ENCODE results near the gene TXNDC5. TPM values are rescaled to one million over a fixed set of nuclear protein-coding genes. Genes with fewer than 3 reads are reported as not detected.
A peak's percentile ranks its signal among the peaks of the same experiment; 100 is the strongest.

TXNDC5 gene
- total and polyA plus RNA-seq, 2 of the 13 experiments (the other 11 are each of a cell fraction or from before 2014, with no cell fraction given), result 287 to 578 TPM

DNA sequence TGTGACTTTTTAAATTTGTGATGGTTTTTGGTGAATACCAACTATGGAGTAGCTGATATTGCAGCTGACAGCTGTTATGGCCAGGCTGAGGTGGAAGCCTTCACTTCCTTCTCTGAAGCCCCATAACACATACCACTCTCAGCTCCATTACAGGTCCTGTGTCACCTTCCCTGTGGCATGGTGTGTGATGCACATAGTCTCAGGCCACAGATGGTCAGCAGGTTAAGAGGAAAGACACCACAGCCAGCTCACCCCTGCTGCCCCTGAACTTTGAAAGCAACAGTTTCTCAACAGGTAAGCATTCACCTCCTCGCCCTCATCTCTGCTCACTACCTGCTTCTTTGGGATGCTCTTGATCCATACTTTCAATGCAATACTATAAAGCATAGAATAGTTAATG, 7.7 kb downstream of the TXNDC5 start (continued):
- TF ChIP-seq, protein P1, sequence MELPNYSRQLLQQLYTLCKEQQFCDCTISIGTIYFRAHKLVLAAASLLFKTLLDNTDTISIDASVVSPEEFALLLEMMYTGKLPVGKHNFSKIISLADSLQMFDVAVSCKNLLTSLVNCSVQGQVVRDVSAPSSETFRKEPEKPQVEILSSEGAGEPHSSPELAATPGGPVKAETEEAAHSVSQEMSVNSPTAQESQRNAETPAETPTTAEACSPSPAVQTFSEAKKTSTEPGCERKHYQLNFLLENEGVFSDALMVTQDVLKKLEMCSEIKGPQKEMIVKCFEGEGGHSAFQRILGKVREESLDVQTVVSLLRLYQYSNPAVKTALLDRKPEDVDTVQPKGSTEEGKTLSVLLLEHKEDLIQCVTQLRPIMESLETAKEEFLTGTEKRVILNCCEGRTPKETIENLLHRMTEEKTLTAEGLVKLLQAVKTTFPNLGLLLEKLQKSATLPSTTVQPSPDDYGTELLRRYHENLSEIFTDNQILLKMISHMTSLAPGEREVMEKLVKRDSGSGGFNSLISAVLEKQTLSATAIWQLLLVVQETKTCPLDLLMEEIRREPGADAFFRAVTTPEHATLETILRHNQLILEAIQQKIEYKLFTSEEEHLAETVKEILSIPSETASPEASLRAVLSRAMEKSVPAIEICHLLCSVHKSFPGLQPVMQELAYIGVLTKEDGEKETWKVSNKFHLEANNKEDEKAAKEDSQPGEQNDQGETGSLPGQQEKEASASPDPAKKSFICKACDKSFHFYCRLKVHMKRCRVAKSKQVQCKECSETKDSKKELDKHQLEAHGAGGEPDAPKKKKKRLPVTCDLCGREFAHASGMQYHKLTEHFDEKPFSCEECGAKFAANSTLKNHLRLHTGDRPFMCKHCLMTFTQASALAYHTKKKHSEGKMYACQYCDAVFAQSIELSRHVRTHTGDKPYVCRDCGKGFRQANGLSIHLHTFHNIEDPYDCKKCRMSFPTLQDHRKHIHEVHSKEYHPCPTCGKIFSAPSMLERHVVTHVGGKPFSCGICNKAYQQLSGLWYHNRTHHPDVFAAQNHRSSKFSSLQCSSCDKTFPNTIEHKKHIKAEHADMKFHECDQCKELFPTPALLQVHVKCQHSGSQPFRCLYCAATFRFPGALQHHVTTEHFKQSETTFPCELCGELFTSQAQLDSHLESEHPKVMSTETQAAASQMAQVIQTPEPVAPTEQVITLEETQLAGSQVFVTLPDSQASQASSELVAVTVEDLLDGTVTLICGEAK (IDR thresholded peaks at IDR 0.05), result no peak
- TF ChIP-seq, protein P1 (CRISPR knock-in tag; IDR thresholded peaks at IDR 0.05), result no peak

DNA sequence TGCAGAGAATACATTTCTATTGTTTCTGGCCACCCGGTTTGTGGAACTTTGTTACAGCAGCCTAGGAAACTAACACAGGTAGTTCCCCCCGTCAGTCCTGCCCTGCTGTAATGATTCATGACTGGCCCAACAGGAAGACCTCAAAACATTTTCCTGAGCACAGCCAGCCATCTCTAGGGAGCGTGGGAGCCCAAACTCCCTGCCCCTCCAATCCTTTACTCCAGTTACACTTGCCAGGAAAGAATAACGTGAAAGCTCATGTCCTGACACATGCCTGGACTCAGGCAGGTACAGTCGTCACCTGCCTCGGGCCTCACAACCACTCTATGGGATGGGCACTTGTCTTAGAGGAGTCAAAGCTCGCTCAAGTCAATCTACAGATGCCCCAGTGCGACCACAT, 8.4 kb downstream of the TXNDC5 start:
- FAIRE-seq (no peak), ATAC-seq (no peak)
- no peak overlapping the region for H3K4me2 ChIP-seq (ENCODE audit: low read depth, low read length)

More for the DNA sequence above, 8.4 kb downstream of the TXNDC5 start:
- H3K36me3 ChIP-seq (replicated peaks in 1 of 2; ENCODE audit: control insufficient read depth in 1 of 2, insufficient read depth in 2 of 2, low read length in 2 of 2), result peaks cover 60 to 85% of the 10 kb centered on the region in 2 experiments
- H3K9me3 ChIP-seq (ENCODE audit: low read length), result no peaks in the 10 kb centered on the region
- no TSS peak for BruUV-seq (replicated peaks)
- POLR2A ChIA-PET, result no interaction called here
- intact Hi-C loops (cut with micrococcal nuclease; ENCODE audit: unreplicated experiment) (loop anchor here (5.0 kb wide), 1 partner anchor 180 kb away; no protein-coding TSS in a partner anchor), in situ Hi-C loops (cut with HindIII; ENCODE audit: extremely low pct_ligation_motif_present, low pct_unique_long_range_greater_than_20kb) (no loop called here)
- H3K4me1 ChIP-seq (ENCODE audit: insufficient read depth, low read length), result peaks cover 40% of the 10 kb centered on the region
- peaks cover 44% of the 10 kb centered on the region for H3K79me2 ChIP-seq (ENCODE audit: insufficient read depth, low read length)
- DNase-seq (ENCODE audit: low spot score), result no peak
- H3K27ac ChIP-seq (ENCODE audit: extremely low read length, insufficient read depth, low read length), result no peak overlapping the region
- CTCF ChIA-PET (ENCODE audit: low intra/inter-chr PET ratio, low total read pairs), result no interaction called here
- WGBS (ENCODE audit: low lambda C conversion rate), result 96% methylated on average over 8 of the region's 8 CpGs
- H3K9ac ChIP-seq (ENCODE audit: insufficient read depth, low read depth, low read length), result no peak overlapping the region
- no peaks in the 10 kb centered on the region for H3K27me3 ChIP-seq (ENCODE audit: control insufficient read depth in 1 of 2, insufficient read depth in 2 of 2, low read length in 2 of 2)
- no peak overlapping the region for H3K4me3 ChIP-seq (replicated peaks in 1 of 3; ENCODE audit: insufficient read depth in 1 of 3, low read depth in 2 of 3, low read length in 3 of 3)
- H4K20me1 ChIP-seq (ENCODE audit: insufficient read depth, low read length), result peaks cover 39% of the 10 kb centered on the region
- no peak overlapping the region for H2AFZ ChIP-seq (ENCODE audit: low read length)
- TF ChIP-seq, protein P2, sequence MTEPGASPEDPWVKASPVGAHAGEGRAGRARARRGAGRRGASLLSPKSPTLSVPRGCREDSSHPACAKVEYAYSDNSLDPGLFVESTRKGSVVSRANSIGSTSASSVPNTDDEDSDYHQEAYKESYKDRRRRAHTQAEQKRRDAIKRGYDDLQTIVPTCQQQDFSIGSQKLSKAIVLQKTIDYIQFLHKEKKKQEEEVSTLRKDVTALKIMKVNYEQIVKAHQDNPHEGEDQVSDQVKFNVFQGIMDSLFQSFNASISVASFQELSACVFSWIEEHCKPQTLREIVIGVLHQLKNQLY (CRISPR knock-in tag; IDR thresholded peaks at IDR 0.05), result no peak
- no peak for TF ChIP-seq MTA3 (CRISPR knock-in tag; IDR thresholded peaks at IDR 0.05)
- no peak for TF ChIP-seq DNMT1 (CRISPR knock-in tag; IDR thresholded peaks at IDR 0.05)
- TF ChIP-seq ZIK1 (CRISPR knock-in tag; IDR thresholded peaks at IDR 0.05; ENCODE audit: borderline replicate concordance, low read depth), result no peak
- peak; percentile 78 for TF ChIP-seq RBM22 (optimal IDR thresholded peaks at IDR 0.05; ENCODE audit: low read length)
- TF ChIP-seq, protein P3, sequence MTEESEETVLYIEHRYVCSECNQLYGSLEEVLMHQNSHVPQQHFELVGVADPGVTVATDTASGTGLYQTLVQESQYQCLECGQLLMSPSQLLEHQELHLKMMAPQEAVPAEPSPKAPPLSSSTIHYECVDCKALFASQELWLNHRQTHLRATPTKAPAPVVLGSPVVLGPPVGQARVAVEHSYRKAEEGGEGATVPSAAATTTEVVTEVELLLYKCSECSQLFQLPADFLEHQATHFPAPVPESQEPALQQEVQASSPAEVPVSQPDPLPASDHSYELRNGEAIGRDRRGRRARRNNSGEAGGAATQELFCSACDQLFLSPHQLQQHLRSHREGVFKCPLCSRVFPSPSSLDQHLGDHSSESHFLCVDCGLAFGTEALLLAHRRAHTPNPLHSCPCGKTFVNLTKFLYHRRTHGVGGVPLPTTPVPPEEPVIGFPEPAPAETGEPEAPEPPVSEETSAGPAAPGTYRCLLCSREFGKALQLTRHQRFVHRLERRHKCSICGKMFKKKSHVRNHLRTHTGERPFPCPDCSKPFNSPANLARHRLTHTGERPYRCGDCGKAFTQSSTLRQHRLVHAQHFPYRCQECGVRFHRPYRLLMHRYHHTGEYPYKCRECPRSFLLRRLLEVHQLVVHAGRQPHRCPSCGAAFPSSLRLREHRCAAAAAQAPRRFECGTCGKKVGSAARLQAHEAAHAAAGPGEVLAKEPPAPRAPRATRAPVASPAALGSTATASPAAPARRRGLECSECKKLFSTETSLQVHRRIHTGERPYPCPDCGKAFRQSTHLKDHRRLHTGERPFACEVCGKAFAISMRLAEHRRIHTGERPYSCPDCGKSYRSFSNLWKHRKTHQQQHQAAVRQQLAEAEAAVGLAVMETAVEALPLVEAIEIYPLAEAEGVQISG (CRISPR knock-in tag; IDR thresholded peaks at IDR 0.05), result no peak
- no peak for TF ChIP-seq ZNF230 (CRISPR knock-in tag; IDR thresholded peaks at IDR 0.05)
- TF ChIP-seq EED (CRISPR knock-in tag; IDR thresholded peaks at IDR 0.05), result 0 out of 2 replicates have a peak, but pooled peaks have one; percentile 13

Data from HepG2 (cell line).